Fibroblast of lung (primary cell): ENCODE measurements around the gene ZNF346.

ENCODE experiments used
- CTCF ChIP-seq, 2 donors: IDR thresholded peaks in 1 of 2; conservative IDR thresholded peaks in 1 of 2; 1 replicate in 1 of 2; 2 replicates in 1 of 2; pipeline ENCODE4 v1.5.1; 2011 to 2012; ENCODE audit warnings: low read length in 2 of 2, control low read depth in 1 of 2, inconsistent platforms in 1 of 2, low read depth in 1 of 2, mild to moderate bottlenecking in 1 of 2
- EZH2 ChIP-seq: IDR thresholded peaks from 2 replicates; pipeline ENCODE4 v1.5.1; 2012; ENCODE audit warnings: low read length, control low read depth, mild to moderate bottlenecking; ENCODE audit errors: missing control alignments

GRCh38 chr5:177096162-177097015 lies 73.9 kb downstream of the ZNF346 start:
- TF ChIP-seq CTCF (conservative IDR thresholded peaks at IDR 0.05 in 1 of 2, IDR thresholded peaks at IDR 0.05 in 1 of 2; ENCODE audit: low read depth in 1 of 2, low read length in 2 of 2) (no peak), EZH2 (no peak)
